Measurements from ENCODE around the gene TSPAN17. TPM values are rescaled to one million over a fixed set of nuclear protein-coding genes. Genes with fewer than 3 reads are reported as not detected.

The TSPAN17 gene
- total RNA-seq, 2 donors from 2014 or later: 17.6 to 38.1 TPM

DNA sequence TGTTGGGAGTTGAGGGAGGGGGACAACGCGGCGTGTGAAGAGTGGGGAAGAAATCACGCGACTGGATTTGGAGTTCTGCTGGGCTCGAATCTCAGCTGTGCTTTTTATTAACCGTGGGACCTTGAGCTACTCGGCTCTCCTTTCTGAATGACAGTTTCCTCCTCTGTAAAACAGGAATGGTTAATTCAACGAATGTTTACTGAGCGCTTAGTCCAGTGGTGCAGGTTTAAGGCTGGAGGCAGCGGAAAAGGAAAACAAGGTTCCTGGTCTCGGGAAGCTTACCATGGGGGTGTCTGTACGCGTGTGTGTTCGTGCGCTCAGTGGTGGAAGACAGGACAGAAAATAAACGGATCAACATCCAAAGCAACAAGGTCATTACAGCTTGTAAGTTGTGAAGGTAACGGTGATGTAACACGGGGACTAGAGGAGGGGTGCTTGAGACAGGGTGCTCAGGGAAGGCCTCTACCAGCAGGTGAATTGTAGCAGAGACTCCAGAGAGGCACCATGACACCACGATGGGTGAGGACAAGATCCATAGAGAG is 16.5 kb upstream of the TSPAN17 start:
- no peak for DNase-seq (ENCODE audit: low spot score)
- no peak for TF ChIP-seq CTCF (IDR thresholded peaks at IDR 0.05)
- TF ChIP-seq POLR2AphosphoS5 (IDR thresholded peaks at IDR 0.05): no peak
- TF ChIP-seq POLR2A (IDR thresholded peaks at IDR 0.05): no peak
- Histone ChIP-seq H3K27me3 (replicated peaks; ENCODE audit: insufficient read depth) (peaks cover 24% of the 10 kb centered on the region), H3K9me3 (no peaks in the 10 kb centered on the region), H3K4me1 (replicated peaks) (no peaks in the 10 kb centered on the region), H3K4me3 (peak overlapping the region; percentile 1 to 23), H3K27ac (no peak overlapping the region), H3K36me3 (no peaks in the 10 kb centered on the region)
- intact Hi-C loops (cut with DNase I): no loop called here
- 6% methylated on average over 20 of the region's 20 CpGs for WGBS

GRCh38 chr5:176631383-176632200 is 15.7 kb upstream of the TSPAN17 start:
- peaks cover 24% of the 10 kb centered on the region for H3K27me3 ChIP-seq (replicated peaks; ENCODE audit: insufficient read depth)
- intact Hi-C loops (cut with DNase I): no loop called here
- no peak overlapping the region for H3K4me3 ChIP-seq
- 62% methylated on average over 7 of the region's 7 CpGs for WGBS
- no peak overlapping the region for H3K27ac ChIP-seq
- H3K36me3 ChIP-seq: no peaks in the 10 kb centered on the region
- no peaks in the 10 kb centered on the region for H3K4me1 ChIP-seq (replicated peaks)
- H3K9me3 ChIP-seq: no peaks in the 10 kb centered on the region
- TF ChIP-seq CTCF (IDR thresholded peaks at IDR 0.05) (no peak), POLR2AphosphoS5 (IDR thresholded peaks at IDR 0.05) (no peak), POLR2A (IDR thresholded peaks at IDR 0.05) (no peak)
- no peak for DNase-seq (ENCODE audit: low spot score)

DNA sequence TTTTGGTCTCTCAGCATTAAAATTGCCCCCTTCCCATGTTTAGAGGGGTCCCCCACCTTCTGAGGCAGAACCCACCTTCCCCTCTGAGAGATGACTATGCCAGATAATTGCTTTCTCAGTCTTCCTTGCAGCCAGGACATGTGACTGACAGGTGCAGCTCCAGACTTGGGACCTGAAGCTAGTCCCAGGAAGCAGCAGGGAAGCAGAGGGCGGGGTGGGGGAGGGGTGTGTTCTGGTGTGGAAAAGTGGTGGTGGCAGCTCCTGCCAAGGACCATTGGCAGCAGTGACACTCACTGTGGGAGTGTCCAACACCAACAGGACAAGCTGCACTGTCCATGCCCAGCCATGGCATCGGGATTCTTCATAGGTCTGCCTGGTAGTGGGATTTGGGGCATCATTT is 14.5 kb upstream of the TSPAN17 start:
- H3K4me3 ChIP-seq: no peak overlapping the region
- no peaks in the 10 kb centered on the region for H3K9me3 ChIP-seq
- no peak overlapping the region for H3K27ac ChIP-seq
- WGBS: 83% methylated on average over 2 of the region's 2 CpGs
- intact Hi-C loops (cut with DNase I): no loop called here
- no peaks in the 10 kb centered on the region for H3K4me1 ChIP-seq (replicated peaks)
- H3K27me3 ChIP-seq (replicated peaks; ENCODE audit: insufficient read depth): peaks cover 17% of the 10 kb centered on the region
- H3K36me3 ChIP-seq: no peaks in the 10 kb centered on the region
- TF ChIP-seq POLR2AphosphoS5 (IDR thresholded peaks at IDR 0.05): no peak
- TF ChIP-seq POLR2A (IDR thresholded peaks at IDR 0.05): no peak
- TF ChIP-seq CTCF (IDR thresholded peaks at IDR 0.05): no peak
- DNase-seq (ENCODE audit: low spot score): no peak

DNA sequence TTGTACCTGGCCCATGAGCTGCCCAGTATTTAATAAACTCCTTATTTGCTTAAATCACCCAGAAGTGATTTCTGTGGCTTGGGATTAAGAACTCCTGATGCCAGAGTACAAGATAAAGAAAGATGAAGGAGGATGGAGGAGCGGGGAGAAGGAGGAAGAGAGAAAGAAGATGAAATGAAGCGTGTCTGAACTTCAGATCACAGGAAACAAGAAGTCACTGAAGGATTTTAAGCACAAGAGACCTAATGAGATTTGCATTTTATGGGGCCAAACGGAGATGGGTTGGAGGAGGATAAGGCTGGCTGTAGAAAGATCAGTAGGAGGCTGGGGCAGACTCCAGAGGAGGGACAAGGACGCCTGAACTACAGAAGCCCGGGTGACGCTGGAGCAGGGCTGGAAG is 13.7 kb upstream of the TSPAN17 start:
- DNase-seq (ENCODE audit: low spot score): no peak
- no peak for TF ChIP-seq POLR2A (IDR thresholded peaks at IDR 0.05)
- TF ChIP-seq POLR2AphosphoS5 (IDR thresholded peaks at IDR 0.05): no peak
- no peak for TF ChIP-seq CTCF (IDR thresholded peaks at IDR 0.05)
- 16% methylated on average over 6 of the region's 6 CpGs for WGBS
- Histone ChIP-seq H3K27me3 (replicated peaks; ENCODE audit: insufficient read depth) (peaks cover 12% of the 10 kb centered on the region), H3K27ac (no peak overlapping the region), H3K4me1 (replicated peaks) (no peaks in the 10 kb centered on the region), H3K9me3 (no peaks in the 10 kb centered on the region), H3K36me3 (no peaks in the 10 kb centered on the region), H3K4me3 (no peak overlapping the region)
- intact Hi-C loops (cut with DNase I): no loop called here

DNA sequence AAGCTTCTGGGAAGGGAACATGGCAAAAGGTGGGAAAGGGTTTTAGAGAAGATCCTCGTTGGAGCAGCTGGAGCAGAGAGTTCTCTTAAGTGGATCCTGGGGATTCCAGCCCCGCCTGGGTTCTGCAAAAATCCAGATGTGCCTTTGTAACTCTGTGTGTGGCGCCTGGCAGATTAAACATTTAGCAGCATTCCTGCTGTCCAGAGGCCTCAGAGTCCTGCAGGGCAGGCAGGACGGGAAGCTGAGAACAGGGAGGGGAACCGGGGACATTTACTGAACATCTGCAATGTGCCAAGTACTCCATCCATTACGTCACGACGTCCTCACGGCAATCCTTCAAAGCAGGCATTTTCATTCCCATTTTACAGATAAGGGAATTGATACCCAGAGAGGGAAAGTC is 10.9 kb upstream of the TSPAN17 start:
- intact Hi-C loops (cut with DNase I): no loop called here
- Histone ChIP-seq H3K4me1 (replicated peaks) (no peaks in the 10 kb centered on the region), H3K4me3 (no peak overlapping the region), H3K27me3 (replicated peaks; ENCODE audit: insufficient read depth) (peaks cover 5% of the 10 kb centered on the region), H3K9me3 (no peaks in the 10 kb centered on the region), H3K36me3 (no peaks in the 10 kb centered on the region), H3K27ac (no peak overlapping the region)
- no peak for TF ChIP-seq POLR2A (IDR thresholded peaks at IDR 0.05)
- TF ChIP-seq POLR2AphosphoS5 (IDR thresholded peaks at IDR 0.05): no peak
- TF ChIP-seq CTCF (IDR thresholded peaks at IDR 0.05): no peak
- 48% methylated on average over 9 of the region's 9 CpGs for WGBS
- DNase-seq (ENCODE audit: low spot score): no peak
